ENCODE measurements around the gene NGF. TPM values are rescaled to one million over a fixed set of nuclear protein-coding genes. Genes with fewer than 3 reads are reported as not detected.

The NGF gene
- total RNA-seq, 1 donor from 2014 or later: 1.1 TPM

DNA sequence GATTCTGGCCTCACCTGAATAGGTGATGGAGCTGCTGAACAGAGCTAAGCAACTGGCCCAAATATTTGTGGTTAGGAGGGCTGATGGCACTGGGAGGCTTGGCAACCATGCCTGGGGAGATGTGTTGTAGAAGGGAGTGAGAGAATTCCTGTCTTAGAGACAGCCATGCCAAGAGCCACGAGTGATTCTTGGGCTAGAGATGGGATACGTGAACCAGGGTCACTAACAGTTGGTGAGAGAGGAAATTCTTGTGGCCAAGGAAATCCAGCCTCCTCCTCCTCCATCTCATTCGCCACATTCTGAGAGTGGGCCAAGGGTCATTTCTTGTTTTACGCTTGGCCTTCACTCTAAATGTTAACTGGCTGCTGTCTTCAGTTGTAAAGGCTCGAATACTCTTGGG lies 46.3 kb downstream of the NGF start:
- TF ChIP-seq, protein P1, sequence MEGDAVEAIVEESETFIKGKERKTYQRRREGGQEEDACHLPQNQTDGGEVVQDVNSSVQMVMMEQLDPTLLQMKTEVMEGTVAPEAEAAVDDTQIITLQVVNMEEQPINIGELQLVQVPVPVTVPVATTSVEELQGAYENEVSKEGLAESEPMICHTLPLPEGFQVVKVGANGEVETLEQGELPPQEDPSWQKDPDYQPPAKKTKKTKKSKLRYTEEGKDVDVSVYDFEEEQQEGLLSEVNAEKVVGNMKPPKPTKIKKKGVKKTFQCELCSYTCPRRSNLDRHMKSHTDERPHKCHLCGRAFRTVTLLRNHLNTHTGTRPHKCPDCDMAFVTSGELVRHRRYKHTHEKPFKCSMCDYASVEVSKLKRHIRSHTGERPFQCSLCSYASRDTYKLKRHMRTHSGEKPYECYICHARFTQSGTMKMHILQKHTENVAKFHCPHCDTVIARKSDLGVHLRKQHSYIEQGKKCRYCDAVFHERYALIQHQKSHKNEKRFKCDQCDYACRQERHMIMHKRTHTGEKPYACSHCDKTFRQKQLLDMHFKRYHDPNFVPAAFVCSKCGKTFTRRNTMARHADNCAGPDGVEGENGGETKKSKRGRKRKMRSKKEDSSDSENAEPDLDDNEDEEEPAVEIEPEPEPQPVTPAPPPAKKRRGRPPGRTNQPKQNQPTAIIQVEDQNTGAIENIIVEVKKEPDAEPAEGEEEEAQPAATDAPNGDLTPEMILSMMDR (IDR thresholded peaks at IDR 0.05; ENCODE audit: insufficient read depth, low read length, severe bottlenecking): no peak
- no peak overlapping the region for H3K4me3 ChIP-seq (ENCODE audit: low read depth, low read length)
- no peak for FAIRE-seq
- H3K36me3 ChIP-seq (ENCODE audit: control insufficient read depth, insufficient read depth, low read length): no peaks in the 10 kb centered on the region
- H3K27me3 ChIP-seq (ENCODE audit: control insufficient read depth, insufficient read depth, low read length): no peaks in the 10 kb centered on the region
- DNase-seq (ENCODE audit: low read depth): no peak

DNA sequence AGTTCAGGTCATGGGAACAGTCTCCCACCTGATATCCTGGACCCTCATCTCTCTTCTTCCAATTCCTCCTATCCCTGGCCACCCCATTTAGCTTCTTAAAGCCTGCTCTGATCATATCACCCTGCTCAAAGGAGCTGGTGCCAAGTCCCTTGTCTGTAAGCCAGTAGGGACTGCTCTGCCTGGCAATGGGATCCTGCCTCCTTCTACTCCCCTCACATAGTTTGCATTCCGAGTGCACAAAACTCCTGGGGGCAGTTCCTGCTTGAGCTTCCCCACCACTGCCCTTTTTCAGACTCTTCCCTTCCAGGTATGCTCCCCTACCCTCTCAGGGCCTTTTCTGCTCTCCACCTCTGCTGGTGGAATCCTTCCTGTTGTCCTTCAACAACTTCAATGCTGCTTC lies 48.1 kb downstream of the NGF start:
- DNase-seq (ENCODE audit: low read depth) (no peak), FAIRE-seq (no peak)
- Histone ChIP-seq H3K27me3 (ENCODE audit: control insufficient read depth, insufficient read depth, low read length) (no peaks in the 10 kb centered on the region), H3K4me3 (ENCODE audit: low read depth, low read length) (no peak overlapping the region), H3K36me3 (ENCODE audit: control insufficient read depth, insufficient read depth, low read length) (peaks cover 1% of the 10 kb centered on the region)
- TF ChIP-seq, protein P1 (IDR thresholded peaks at IDR 0.05; ENCODE audit: insufficient read depth, low read length, severe bottlenecking): no peak

DNA sequence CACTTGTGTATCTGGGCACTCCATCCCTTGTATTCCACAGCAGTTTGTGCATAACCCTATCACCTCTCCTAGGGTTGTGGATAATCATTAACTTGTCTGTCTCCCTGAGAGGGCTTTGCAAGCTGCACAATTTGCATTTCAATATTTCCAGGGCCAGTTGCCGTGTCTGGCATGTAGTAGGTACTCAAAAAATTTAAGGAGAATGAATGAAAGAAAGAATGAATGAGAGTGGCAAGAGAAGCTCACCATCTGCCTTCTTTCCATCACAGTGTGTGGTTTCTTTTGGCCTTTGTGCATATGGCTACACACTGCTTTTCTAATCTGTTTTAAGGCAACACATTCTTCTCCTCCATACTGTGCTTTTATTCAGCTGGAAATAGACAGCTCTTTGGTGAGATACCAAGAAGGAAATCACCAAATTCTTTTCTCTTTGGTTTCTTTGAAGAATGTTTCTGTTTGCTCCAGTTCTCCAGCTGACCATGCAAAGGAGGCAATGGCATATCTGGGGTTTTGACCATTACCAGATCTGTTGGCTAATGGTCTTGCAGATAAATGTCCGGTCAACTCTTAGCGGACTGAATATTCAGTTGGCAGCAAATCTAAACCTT lies 49.4 kb downstream of the NGF start:
- Histone ChIP-seq H3K4me3 (ENCODE audit: low read depth, low read length) (no peak overlapping the region), H3K27me3 (ENCODE audit: control insufficient read depth, insufficient read depth, low read length) (no peaks in the 10 kb centered on the region), H3K36me3 (ENCODE audit: control insufficient read depth, insufficient read depth, low read length) (peaks cover 1% of the 10 kb centered on the region)
- TF ChIP-seq, protein P1 (IDR thresholded peaks at IDR 0.05; ENCODE audit: insufficient read depth, low read length, severe bottlenecking): no peak
- FAIRE-seq (no peak), DNase-seq (ENCODE audit: low read depth) (no peak)

DNA sequence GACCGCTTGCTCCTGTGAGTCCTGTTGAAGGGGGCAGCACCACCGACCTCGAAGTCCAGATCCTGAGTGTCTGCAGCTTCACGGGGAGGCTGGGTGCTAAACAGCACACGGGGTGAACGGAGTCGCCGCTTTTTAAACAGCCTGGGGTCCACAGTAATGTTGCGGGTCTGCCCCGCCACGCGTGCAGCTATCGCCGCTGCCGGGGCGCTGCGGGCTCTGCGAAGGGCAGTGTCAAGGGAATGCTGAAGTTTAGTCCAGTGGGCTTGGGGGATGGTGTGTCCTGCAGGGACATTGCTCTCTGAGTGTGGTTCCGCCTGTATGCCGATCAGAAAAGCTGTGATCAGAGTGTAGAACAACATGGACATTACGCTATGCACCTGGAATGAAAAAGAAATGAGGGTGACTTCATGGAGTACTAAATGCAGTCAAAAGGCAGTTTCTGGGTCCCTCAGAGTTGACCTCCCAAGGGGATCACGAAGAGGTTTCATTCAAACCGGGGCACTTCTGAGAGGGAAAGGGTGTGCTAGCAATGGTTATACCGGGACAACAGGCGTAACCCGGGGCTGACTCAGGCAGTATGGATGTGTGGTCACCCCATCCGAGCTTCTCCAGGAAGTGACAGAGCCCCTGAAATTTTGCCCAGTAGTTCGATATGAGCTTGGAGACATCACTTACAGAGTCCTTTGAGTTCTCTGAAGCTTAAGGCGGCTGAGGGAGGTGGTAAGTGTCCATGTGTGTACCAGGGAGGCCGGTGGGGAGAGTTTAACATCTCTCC lies 51.4 kb downstream of the NGF start:
- Histone ChIP-seq H3K27me3 (ENCODE audit: control insufficient read depth, insufficient read depth, low read length) (no peaks in the 10 kb centered on the region), H3K4me3 (ENCODE audit: low read depth, low read length) (no peak overlapping the region), H3K36me3 (ENCODE audit: control insufficient read depth, insufficient read depth, low read length) (peaks cover 1% of the 10 kb centered on the region)
- no peak for DNase-seq (ENCODE audit: low read depth)
- TF ChIP-seq, protein P1 (IDR thresholded peaks at IDR 0.05; ENCODE audit: insufficient read depth, low read length, severe bottlenecking): no peak
- FAIRE-seq: no peak

GRCh38 chr1:115284209-115284608 lies 53.8 kb downstream of the NGF start:
- Histone ChIP-seq H3K4me3 (ENCODE audit: low read depth, low read length) (no peak overlapping the region), H3K27me3 (ENCODE audit: control insufficient read depth, insufficient read depth, low read length) (no peaks in the 10 kb centered on the region), H3K36me3 (ENCODE audit: control insufficient read depth, insufficient read depth, low read length) (peaks cover 1% of the 10 kb centered on the region)
- TF ChIP-seq, protein P1 (IDR thresholded peaks at IDR 0.05; ENCODE audit: insufficient read depth, low read length, severe bottlenecking): no peak
- FAIRE-seq: no peak
- no peak for DNase-seq (ENCODE audit: low read depth)
